Measurements from ENCODE around the gene SLC26A6.

GRCh38 chr3:48633256-48633655 lies 2.0 kb downstream of the SLC26A6 start:
- no peak for TF ChIP-seq FOXJ3 (CRISPR knock-in tag; IDR thresholded peaks at IDR 0.05; ENCODE audit: borderline replicate concordance)
- TF ChIP-seq TBL1XR1 (IDR thresholded peaks at IDR 0.05; ENCODE audit: borderline replicate concordance, low read length, partially characterized antibody), result no peak
- TF ChIP-seq ZNF431 (CRISPR knock-in tag; IDR thresholded peaks at IDR 0.05; ENCODE audit: borderline replicate concordance, low read depth), result no peak
- TF ChIP-seq NCOA5 (CRISPR knock-in tag; IDR thresholded peaks at IDR 0.05), result no peak
- TF ChIP-seq, protein P1, sequence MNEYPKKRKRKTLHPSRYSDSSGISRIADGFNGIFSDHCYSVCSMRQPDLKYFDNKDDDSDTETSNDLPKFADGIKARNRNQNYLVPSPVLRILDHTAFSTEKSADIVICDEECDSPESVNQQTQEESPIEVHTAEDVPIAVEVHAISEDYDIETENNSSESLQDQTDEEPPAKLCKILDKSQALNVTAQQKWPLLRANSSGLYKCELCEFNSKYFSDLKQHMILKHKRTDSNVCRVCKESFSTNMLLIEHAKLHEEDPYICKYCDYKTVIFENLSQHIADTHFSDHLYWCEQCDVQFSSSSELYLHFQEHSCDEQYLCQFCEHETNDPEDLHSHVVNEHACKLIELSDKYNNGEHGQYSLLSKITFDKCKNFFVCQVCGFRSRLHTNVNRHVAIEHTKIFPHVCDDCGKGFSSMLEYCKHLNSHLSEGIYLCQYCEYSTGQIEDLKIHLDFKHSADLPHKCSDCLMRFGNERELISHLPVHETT (CRISPR knock-in tag; conservative IDR thresholded peaks at IDR 0.05), result no peak
- TF ChIP-seq JUND (CRISPR knock-in tag; IDR thresholded peaks at IDR 0.05), result no peak

Measured in HepG2 (cell line).